HG03469 (cell line): ENCODE data around the gene ANLN.
"Not testable (repeated sequence)": the region's sequence is repeated elsewhere in the genome, so short reads cannot be mapped to it uniquely, and the experiment has no call there.

Experiments
- ATAC-seq: cut with Tn5 transposase; IDR thresholded peaks from one replicate; pipeline ENCODE4 v1.9.1; 2021; ENCODE audit warnings: mild to moderate bottlenecking, moderate library complexity, moderate number of reproducible peaks; ENCODE audit not compliant: unreplicated experiment

The ANLN gene

GRCh38 chr7:36379831-36380504 is 9.7 kb upstream of the ANLN start:
- ATAC-seq, result no peak

- no peak for ATAC-seq
Observed at GRCh38 chr7:36381056-36381455, 8.6 kb upstream of the ANLN start.

- ATAC-seq, result not testable (repeated sequence)
Observed at GRCh38 chr7:36383284-36383683, 6.4 kb upstream of the ANLN start.

GRCh38 chr7:36385646-36386045 is 4.0 kb upstream of the ANLN start:
- not testable (repeated sequence) for ATAC-seq

- no peak for ATAC-seq
Observed at GRCh38 chr7:36387435-36388231, 2.0 kb upstream of the ANLN start.

- no peak for ATAC-seq
Observed at GRCh38 chr7:36388423-36388822, 1.2 kb upstream of the ANLN start.

- ATAC-seq, result no peak
Observed at GRCh38 chr7:36390199-36391090, 783 bp downstream of the ANLN start.

- peak; percentile 40 for ATAC-seq
Observed at GRCh38 chr7:36391436-36392198, 2.0 kb downstream of the ANLN start.

GRCh38 chr7:36393826-36394225 is 4.2 kb downstream of the ANLN start:
- no peak for ATAC-seq

GRCh38 chr7:36395171-36395894 is 5.7 kb downstream of the ANLN start:
- ATAC-seq, result no peak

GRCh38 chr7:36396150-36396549 is 6.5 kb downstream of the ANLN start:
- no peak for ATAC-seq

GRCh38 chr7:36400036-36400435 is 10.4 kb downstream of the ANLN start:
- ATAC-seq, result no peak

GRCh38 chr7:36400606-36401005 is 10.9 kb downstream of the ANLN start:
- no peak for ATAC-seq

- no peak for ATAC-seq
Observed at GRCh38 chr7:36403452-36403851, 13.8 kb downstream of the ANLN start.

- no peak for ATAC-seq
Observed at GRCh38 chr7:36404639-36405408, 15.2 kb downstream of the ANLN start.

GRCh38 chr7:36405409-36405803 is 15.7 kb downstream of the ANLN start:
- no peak for ATAC-seq

GRCh38 chr7:36406156-36406555 is 16.5 kb downstream of the ANLN start:
- ATAC-seq, result no peak

GRCh38 chr7:36407636-36408550 is 18.2 kb downstream of the ANLN start:
- ATAC-seq, result no peak
